ENCODE measurements around the gene FN1. TPM values are rescaled to one million over a fixed set of nuclear protein-coding genes. Genes with fewer than 3 reads are reported as not detected.

The FN1 gene
- total RNA-seq, 6 experiments from 2014 or later = 938 to 2,279 (median 1,324) TPM

- TF ChIP-seq CTCF (IDR thresholded peaks at IDR 0.05) = no peak
- no peak for TF ChIP-seq POLR2A (IDR thresholded peaks at IDR 0.05)
- no peak overlapping the region for H3K4me3 ChIP-seq
- peaks cover 2 to 91% (median 48%) of the 10 kb centered on the region in 4 donors for H3K36me3 ChIP-seq
- DNase-seq (no peak), ATAC-seq (peak; percentile 6 to 54 (median 18))
- intact Hi-C loops (cut with DNase I) = loop anchor here in 1 of 2 donors (5.0 kb wide), 1 partner anchor 44 kb away; no protein-coding TSS in a partner anchor
- no peaks in the 10 kb centered on the region for H3K9me3 ChIP-seq
- WGBS (ENCODE audit: insufficient coverage, low coverage, low lambda C conversion rate, missing lambda C conversion rate) = 67% methylated on average over 5 of the region's 11 CpGs
- no peaks in the 10 kb centered on the region for H3K27me3 ChIP-seq
- no peak overlapping the region for H3K27ac ChIP-seq
- H3K4me1 ChIP-seq = no peaks in the 10 kb centered on the region
These were observed 29.9 kb downstream of the FN1 start for GRCh38 chr2:215405722-215406581.

GRCh38 chr2:215404348-215405012, 31.4 kb downstream of the FN1 start:
- no peaks in the 10 kb centered on the region for H3K27me3 ChIP-seq
- no peak overlapping the region for H3K27ac ChIP-seq
- no peak for DNase-seq
- 78% methylated on average over 8 of the region's 8 CpGs for WGBS (ENCODE audit: insufficient coverage, low coverage, low lambda C conversion rate, missing lambda C conversion rate)
- intact Hi-C loops (cut with DNase I) = loop anchor here in 1 of 2 donors (5.0 kb wide), 1 partner anchor 42 kb away; no protein-coding TSS in a partner anchor
- ATAC-seq = peak in 1 of 4 donors; percentile 23
- peaks cover 2 to 89% (median 47%) of the 10 kb centered on the region in 4 donors for H3K36me3 ChIP-seq
- no peaks in the 10 kb centered on the region for H3K9me3 ChIP-seq
- no peaks in the 10 kb centered on the region for H3K4me1 ChIP-seq
- no peak for TF ChIP-seq CTCF (IDR thresholded peaks at IDR 0.05)
- no peak for TF ChIP-seq POLR2A (IDR thresholded peaks at IDR 0.05)
- H3K4me3 ChIP-seq = no peak overlapping the region

GRCh38 chr2:215403441-215404347, 32.2 kb downstream of the FN1 start:
- intact Hi-C loops (cut with DNase I) = no loop called here
- no peak for TF ChIP-seq POLR2A (IDR thresholded peaks at IDR 0.05)
- no peak for TF ChIP-seq CTCF (IDR thresholded peaks at IDR 0.05)
- no peak for ATAC-seq
- Histone ChIP-seq H3K4me1 (no peaks in the 10 kb centered on the region), H3K27ac (no peak overlapping the region), H3K27me3 (no peaks in the 10 kb centered on the region), H3K4me3 (no peak overlapping the region), H3K36me3 (peaks cover 2 to 89% (median 46%) of the 10 kb centered on the region in 4 donors), H3K9me3 (no peaks in the 10 kb centered on the region)
- WGBS (ENCODE audit: insufficient coverage, low coverage, low lambda C conversion rate, missing lambda C conversion rate) = 78% methylated on average over 10 of the region's 10 CpGs
- no peak for DNase-seq

GRCh38 chr2:215401896-215402379, 33.9 kb downstream of the FN1 start:
- intact Hi-C loops (cut with DNase I) = no loop called here
- no peak for TF ChIP-seq POLR2A (IDR thresholded peaks at IDR 0.05)
- no peak for TF ChIP-seq CTCF (IDR thresholded peaks at IDR 0.05)
- ATAC-seq (no peak), DNase-seq (no peak)
- Histone ChIP-seq H3K4me3 (no peak overlapping the region), H3K27me3 (no peaks in the 10 kb centered on the region), H3K27ac (no peak overlapping the region), H3K36me3 (peaks cover 0 to 89% (median 44%) of the 10 kb centered on the region in 4 donors), H3K9me3 (no peaks in the 10 kb centered on the region), H3K4me1 (no peaks in the 10 kb centered on the region)
- 65% methylated on average over 3 of the region's 3 CpGs for WGBS (ENCODE audit: insufficient coverage, low coverage, low lambda C conversion rate, missing lambda C conversion rate)
